ENCODE results near the gene BRF1.
"Not testable (repeated sequence)": the region's sequence is repeated elsewhere in the genome, so short reads cannot be mapped to it uniquely, and the experiment has no call there.

The BRF1 gene

GRCh38 chr14:105333020-105333490 lies 32.3 kb upstream of the BRF1 start:
- no peak for DNase-seq

GRCh38 chr14:105332350-105332874 lies 31.6 kb upstream of the BRF1 start:
- no peak for DNase-seq

- no peak for DNase-seq
Observed at GRCh38 chr14:105331575-105332349, 31.0 kb upstream of the BRF1 start.

- no peak for DNase-seq
Observed at GRCh38 chr14:105330491-105330895, 29.7 kb upstream of the BRF1 start.

GRCh38 chr14:105329411-105330150 lies 28.8 kb upstream of the BRF1 start:
- DNase-seq: no peak

GRCh38 chr14:105328678-105329390 lies 28.0 kb upstream of the BRF1 start:
- no peak for DNase-seq

- no peak for DNase-seq
Observed at GRCh38 chr14:105328070-105328677, 27.4 kb upstream of the BRF1 start.

- DNase-seq: not testable (repeated sequence)
Observed at GRCh38 chr14:105327695-105328045, 26.9 kb upstream of the BRF1 start.

GRCh38 chr14:105326891-105327694 lies 26.3 kb upstream of the BRF1 start:
- DNase-seq: no peak

GRCh38 chr14:105326568-105326867 lies 25.7 kb upstream of the BRF1 start:
- DNase-seq: no peak

- no peak for DNase-seq
Observed at GRCh38 chr14:105325716-105326567, 25.1 kb upstream of the BRF1 start.

- DNase-seq: no peak
Observed at GRCh38 chr14:105325303-105325702, 24.5 kb upstream of the BRF1 start.

GRCh38 chr14:105324871-105325270 lies 24.1 kb upstream of the BRF1 start:
- no peak for DNase-seq

GRCh38 chr14:105324080-105324778 lies 23.4 kb upstream of the BRF1 start:
- peak in 1 of 14 donors; percentile 74 for DNase-seq

GRCh38 chr14:105323663-105324062 lies 22.9 kb upstream of the BRF1 start:
- DNase-seq: no peak

GRCh38 chr14:105322791-105323556 lies 22.2 kb upstream of the BRF1 start:
- no peak for DNase-seq

- DNase-seq: peak in 6 of 14 donors; percentile 30 to 63 (median 46)
Observed at GRCh38 chr14:105317546-105317945, 16.7 kb upstream of the BRF1 start.

- peak in 1 of 14 donors; percentile 37 for DNase-seq
Observed at GRCh38 chr14:105316968-105317510, 16.2 kb upstream of the BRF1 start.

- DNase-seq: no peak
Observed at GRCh38 chr14:105316577-105316941, 15.8 kb upstream of the BRF1 start.
